OCI-LY3 (cell line): Measurements from ENCODE around the gene MTHFR.

Experiments
- H2AFZ ChIP-seq: fragments of 200-600, 300-600 bp; shearing (Covaris generic); 2 replicates; pipeline ENCODE4 v1.6.0; 2014; ENCODE audit warnings: antibody characterized with exemption, low read depth, low read length
- H3K27ac ChIP-seq: fragments of 200-600, 300-600 bp; sonication (generic); 2 replicates; pipeline ENCODE4 v1.5.1; 2014; ENCODE audit warnings: mild to moderate bottlenecking, low read length, moderate library complexity, mixed read lengths
- H3K27me3 ChIP-seq: fragments of 200-600, 300-600 bp; sonication (generic); 2 replicates; pipeline ENCODE4 v1.6.1; 2014; ENCODE audit warnings: low read depth, low read length, mixed read lengths
- H3K36me3 ChIP-seq: fragments of 200-600, 300-600 bp; sonication (generic); replicated peaks from 2 replicates; pipeline ENCODE3; 2014; ENCODE audit warnings: low read depth, low read length, mixed read lengths
- H3K4me1 ChIP-seq: fragments of 300-600, 200-600 bp; sonication (generic); 2 replicates; pipeline ENCODE4 v1.6.1; 2014; ENCODE audit warnings: low read length, mixed read lengths
- H3K4me2 ChIP-seq: fragments of 200-600, 300-600 bp; sonication (generic); 2 replicates; pipeline ENCODE4 v1.6.1; 2014; ENCODE audit warnings: low read length, mixed read lengths
- H3K4me3 ChIP-seq: fragments of 300-600, 200-600 bp; sonication (generic); 2 replicates; pipeline ENCODE4 v1.5.1; 2014; ENCODE audit warnings: antibody characterized with exemption, mild to moderate bottlenecking, low read length, moderate library complexity
- H3K79me2 ChIP-seq: fragments of 300-600, 200-600 bp; shearing (Covaris generic); 2 replicates; pipeline ENCODE4 v1.6.1; 2014; ENCODE audit warnings: mild to moderate bottlenecking, low read length, mixed read lengths
- H3K9ac ChIP-seq: fragments of 300-600, 200-600 bp; shearing (Covaris generic); 2 replicates; pipeline ENCODE4 v1.6.0; 2014; ENCODE audit warnings: mild to moderate bottlenecking, low read length, moderate library complexity
- H3K9me3 ChIP-seq: fragments of 200-600, 300-600 bp; shearing (Covaris generic); 2 replicates; pipeline ENCODE4 v1.6.1; 2014; ENCODE audit warnings: low read length, mixed read lengths; ENCODE audit not compliant: insufficient read depth
- H4K20me1 ChIP-seq: fragments of 200-600, 300-600 bp; sonication (generic); 2 replicates; pipeline ENCODE4 v1.6.1; 2016; ENCODE audit warnings: low read length, mixed read lengths; ENCODE audit not compliant: insufficient read depth
- CTCF ChIP-seq: fragments of 200-600, 300-600 bp; sonication (generic); IDR thresholded peaks from 2 replicates; pipeline ENCODE4 v1.5.1; 2014; ENCODE audit warnings: antibody characterized with exemption, low read length, low read depth
- EZH2phosphoT487 ChIP-seq: fragments of 200-600 bp; shearing (Covaris generic); IDR thresholded peaks from 2 replicates; pipeline ENCODE4 v1.6.1; 2018; ENCODE audit warnings: antibody characterized with exemption, mixed run types, low read depth

The MTHFR gene

GRCh38 chr1:11787804-11788436, 17.8 kb downstream of the MTHFR start:
- Histone ChIP-seq H3K27me3 (no peaks in the 10 kb centered on the region), H3K9ac (no peak overlapping the region), H3K27ac (no peak overlapping the region), H3K9me3 (no peaks in the 10 kb centered on the region), H3K4me1 (peaks cover 28% of the 10 kb centered on the region), H3K36me3 (no peaks in the 10 kb centered on the region), H3K4me2 (no peak overlapping the region), H3K4me3 (no peak overlapping the region), H4K20me1 (no peaks in the 10 kb centered on the region), H3K79me2 (no peaks in the 10 kb centered on the region), H2AFZ (no peak overlapping the region)
- TF ChIP-seq CTCF (no peak), EZH2phosphoT487 (no peak)

- Histone ChIP-seq H3K4me2 (no peak overlapping the region), H4K20me1 (no peaks in the 10 kb centered on the region), H2AFZ (no peak overlapping the region), H3K27ac (no peak overlapping the region), H3K27me3 (no peaks in the 10 kb centered on the region), H3K79me2 (no peaks in the 10 kb centered on the region), H3K9me3 (no peaks in the 10 kb centered on the region), H3K36me3 (no peaks in the 10 kb centered on the region), H3K4me3 (no peak overlapping the region), H3K9ac (no peak overlapping the region), H3K4me1 (peaks cover 22% of the 10 kb centered on the region)
- TF ChIP-seq CTCF (no peak), EZH2phosphoT487 (no peak)
Observed at GRCh38 chr1:11787251-11787803, 18.4 kb downstream of the MTHFR start.

DNA sequence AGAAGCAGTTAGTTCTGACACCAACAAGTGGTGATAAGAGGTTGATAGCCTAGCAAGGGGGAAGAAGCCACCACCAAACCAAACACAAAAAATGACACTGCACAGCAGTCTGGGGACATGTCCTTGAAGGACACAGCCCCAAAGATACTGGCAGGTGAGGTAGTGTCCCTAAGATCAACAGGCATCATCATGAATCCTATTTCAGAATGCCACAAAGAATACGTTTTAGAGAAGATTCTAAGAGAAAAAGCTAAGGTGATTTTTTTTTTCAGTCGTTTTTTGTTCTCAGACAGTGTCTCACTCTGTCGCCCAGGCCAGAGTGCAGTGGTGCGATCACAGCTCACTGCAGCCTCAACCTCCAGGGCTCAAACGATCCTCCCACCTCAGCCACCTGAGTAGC, 19.6 kb downstream of the MTHFR start:
- no peak overlapping the region for H3K4me2 ChIP-seq
- H3K9me3 ChIP-seq = no peaks in the 10 kb centered on the region
- no peak for TF ChIP-seq EZH2phosphoT487
- no peak for TF ChIP-seq CTCF
- H2AFZ ChIP-seq = no peak overlapping the region
- no peaks in the 10 kb centered on the region for H4K20me1 ChIP-seq
- no peaks in the 10 kb centered on the region for H3K27me3 ChIP-seq
- no peak overlapping the region for H3K27ac ChIP-seq
- H3K9ac ChIP-seq = no peak overlapping the region
- H3K79me2 ChIP-seq = no peaks in the 10 kb centered on the region
- H3K4me3 ChIP-seq = no peak overlapping the region
- H3K4me1 ChIP-seq = peaks cover 11% of the 10 kb centered on the region
- H3K36me3 ChIP-seq = no peaks in the 10 kb centered on the region

GRCh38 chr1:11784993-11785769, 20.6 kb downstream of the MTHFR start:
- no peak overlapping the region for H3K9ac ChIP-seq
- TF ChIP-seq CTCF = peak; percentile 62
- TF ChIP-seq EZH2phosphoT487 = no peak
- H3K4me2 ChIP-seq = peak overlapping the region; percentile 48
- 0 out of 2 replicates have a peak overlapping the region, but pooled peaks have one; percentile 31 for H3K4me3 ChIP-seq
- no peaks in the 10 kb centered on the region for H3K79me2 ChIP-seq
- no peaks in the 10 kb centered on the region for H3K36me3 ChIP-seq
- no peaks in the 10 kb centered on the region for H3K9me3 ChIP-seq
- no peak overlapping the region for H2AFZ ChIP-seq
- H3K27me3 ChIP-seq = no peaks in the 10 kb centered on the region
- no peaks in the 10 kb centered on the region for H4K20me1 ChIP-seq
- H3K4me1 ChIP-seq = peaks cover 3% of the 10 kb centered on the region; the same call in 1 of the 2 replicates
- no peak overlapping the region for H3K27ac ChIP-seq
